H1 (cell line): Measurements from ENCODE around the gene HMGXB3. TPM values are rescaled to one million over a fixed set of nuclear protein-coding genes. Genes with fewer than 3 reads are reported as not detected.

ENCODE experiments used
- CTCF ChIA-PET: fragments of 300-600 bp; sonication (Branson Sonifier 250); formaldehyde crosslinking; loops from one replicate; lab custom pipeline; 2021; ENCODE audit not compliant: partially characterized antibody; lab: Charles Lee
- POLR2A ChIA-PET: fragments of 300-600 bp; sonication (Branson Sonifier 250); formaldehyde crosslinking; loops from one replicate; lab custom pipeline; 2021; ENCODE audit warnings: inconsistent platforms; ENCODE audit not compliant: partially characterized antibody; lab: Charles Lee
- DNase-seq, 2 experiments: peaks; one replicate each; pipeline versions ENCODE4 v3.0.0 to v3.0.0-alpha.2; 2010 to 2022; ENCODE audit warnings: low spot score in 2 of 2, low read depth in 1 of 2, mixed read lengths in 1 of 2
- FAIRE-seq: peaks from 2 replicates; lab custom pipeline; 2011; peaks lifted over from hg19 to GRCh38; lab: Jason Lieb, UNC
- H2AFZ ChIP-seq: 2 replicates; pipeline ENCODE4 v1.8.1; 2012; ENCODE audit warnings: low read length, inconsistent platforms
- H2AK5ac ChIP-seq: 2 replicates; pipeline ENCODE4 v1.6.1; 2013; ENCODE audit warnings: low read depth, low read length
- H2BK120ac ChIP-seq: replicated peaks from 2 replicates; pipeline ENCODE3; 2013; ENCODE audit warnings: low read depth, low read length, inconsistent platforms
- H2BK12ac ChIP-seq: 2 replicates; pipeline ENCODE4 v1.6.1; 2013; ENCODE audit warnings: low read depth, low read length
- H2BK15ac ChIP-seq: 2 replicates; pipeline ENCODE4 v1.6.1; 2013; ENCODE audit warnings: low read length
- H2BK20ac ChIP-seq: 2 replicates; pipeline ENCODE4 v1.6.1; 2013; ENCODE audit warnings: low read length
- H2BK5ac ChIP-seq: 2 replicates; pipeline ENCODE4 v1.6.1; 2013; ENCODE audit warnings: low read depth, low read length
- H3K14ac ChIP-seq: 2 replicates; pipeline ENCODE4 v1.6.1; 2013; ENCODE audit warnings: inconsistent platforms; ENCODE audit not compliant: insufficient read length
- H3K18ac ChIP-seq: 2 replicates; pipeline ENCODE4 v1.6.1; 2013; ENCODE audit warnings: low read length; ENCODE audit errors: extremely low read depth
- H3K23ac ChIP-seq: 2 replicates; pipeline ENCODE4 v1.6.1; 2013; ENCODE audit warnings: inconsistent platforms; ENCODE audit not compliant: insufficient read length
- H3K23me2 ChIP-seq: 2 replicates; pipeline ENCODE4 v1.6.1; 2013; ENCODE audit warnings: low read depth, low read length
- H3K27ac ChIP-seq: 2 replicates; pipeline ENCODE4 v1.6.1; 2011; ENCODE audit warnings: low read depth, low read length, inconsistent platforms
- H3K27me3 ChIP-seq, 4 experiments: replicated peaks in 1 of 4; 1 replicate in 1 of 4; 2 replicates in 3 of 4; pipeline versions ENCODE4 v1.6.1 to v1.8.1; 2011 to 2013; ENCODE audit warnings: low read length in 3 of 4, mild to moderate bottlenecking in 3 of 4, inconsistent platforms in 2 of 4, mixed read lengths in 2 of 4, moderate library complexity in 1 of 4; ENCODE audit not compliant: control insufficient read depth in 3 of 4, insufficient read depth in 3 of 4; ENCODE audit errors: extremely low read depth in 1 of 4
- H3K36me3 ChIP-seq, 4 experiments: 2 replicates each; pipeline versions ENCODE4 v1.6.1 to v1.8.1; 2011 to 2013; ENCODE audit warnings: mild to moderate bottlenecking in 4 of 4, low read length in 3 of 4, moderate library complexity in 2 of 4, control low read depth in 1 of 4, inconsistent platforms in 1 of 4; ENCODE audit not compliant: insufficient read depth in 4 of 4, control insufficient read depth in 2 of 4
- H3K4ac ChIP-seq: replicated peaks from 2 replicates; pipeline ENCODE3; 2013; ENCODE audit warnings: low read length, low read depth, mixed read lengths, inconsistent platforms; ENCODE audit not compliant: insufficient read length
- H3K4me1 ChIP-seq, 4 experiments: replicated peaks in 1 of 4; 1 replicate in 1 of 4; 2 replicates in 3 of 4; pipeline versions ENCODE4 v1.6.1 to v1.8.1; 2011 to 2013; ENCODE audit warnings: low read length in 3 of 4, inconsistent platforms in 2 of 4, mixed read lengths in 1 of 4; ENCODE audit not compliant: insufficient read depth in 4 of 4, control insufficient read depth in 3 of 4
- H3K4me2 ChIP-seq, 2 experiments: 2 replicates each; pipeline versions ENCODE4 v1.6.1 to v1.8.1; 2011 to 2013; ENCODE audit warnings: low read depth in 2 of 2, low read length in 2 of 2, control low read depth in 1 of 2, inconsistent platforms in 1 of 2, mild to moderate bottlenecking in 1 of 2; ENCODE audit not compliant: insufficient read depth in 1 of 2
- H3K4me3 ChIP-seq, 4 experiments: fragments of 200-600, 300-600 bp in 1 of 4; sonication (generic), shearing (Covaris generic), sonication (Bioruptor Twin) in 1 of 4; 2 replicates each; pipeline versions ENCODE4 v1.5.1 to v1.8.1; 2011 to 2016; ENCODE audit warnings: low read length in 4 of 4, low read depth in 3 of 4, control low read depth in 2 of 4, inconsistent platforms in 2 of 4, mild to moderate bottlenecking in 2 of 4, mixed read lengths in 1 of 4, moderate library complexity in 1 of 4; ENCODE audit not compliant: insufficient read depth in 2 of 4; ENCODE audit errors: extremely low read depth in 1 of 4
- H3K56ac ChIP-seq: replicated peaks from 2 replicates; pipeline ENCODE3; 2013; ENCODE audit warnings: low read depth, mild to moderate bottlenecking, mixed read lengths, low read length, inconsistent platforms; ENCODE audit not compliant: insufficient read length
- H3K79me1 ChIP-seq: 2 replicates; pipeline ENCODE4 v1.6.1; 2013; ENCODE audit warnings: low read depth, low read length, control low read depth
- H3K79me2 ChIP-seq, 2 experiments: 2 replicates each; pipeline versions ENCODE4 v1.6.1 to v1.8.1; 2012 to 2013; ENCODE audit warnings: low read length in 2 of 2, mild to moderate bottlenecking in 2 of 2, inconsistent platforms in 1 of 2; ENCODE audit not compliant: insufficient read depth in 2 of 2, control insufficient read depth in 1 of 2
- H3K9ac ChIP-seq, 4 experiments: replicated peaks in 1 of 4; 1 replicate in 1 of 4; 2 replicates in 3 of 4; pipeline versions ENCODE4 v1.6.1 to v1.8.1; 2011 to 2013; ENCODE audit warnings: low read depth in 3 of 4, low read length in 3 of 4, control low read depth in 2 of 4, mild to moderate bottlenecking in 2 of 4, moderate library complexity in 2 of 4, inconsistent platforms in 1 of 4; ENCODE audit errors: extremely low read depth in 1 of 4
- H3K9me3 ChIP-seq, 2 experiments: 2 replicates each; pipeline versions ENCODE4 v1.6.1 to v1.8.1; 2012 to 2013; ENCODE audit warnings: mild to moderate bottlenecking in 2 of 2, moderate library complexity in 2 of 2, control low read depth in 1 of 2, inconsistent platforms in 1 of 2, low read depth in 1 of 2, low read length in 1 of 2, mixed read lengths in 1 of 2; ENCODE audit not compliant: insufficient read depth in 2 of 2
- H4K20me1 ChIP-seq, 2 experiments: replicated peaks in 1 of 2; 2 replicates each; pipeline versions ENCODE3 to v1.8.1; 2011 to 2013; ENCODE audit warnings: inconsistent platforms in 2 of 2, low read length in 2 of 2, mild to moderate bottlenecking in 1 of 2; ENCODE audit not compliant: insufficient read depth in 2 of 2, control insufficient read depth in 1 of 2
- H4K5ac ChIP-seq: 2 replicates; pipeline ENCODE4 v1.6.1; 2013; ENCODE audit warnings: low read length, low read depth, mixed read lengths, inconsistent platforms; ENCODE audit not compliant: insufficient read length
- H4K8ac ChIP-seq: 2 replicates; pipeline ENCODE4 v1.8.0; 2013; ENCODE audit warnings: mild to moderate bottlenecking, moderate library complexity, low read length, inconsistent platforms; ENCODE audit not compliant: insufficient read depth; ENCODE audit errors: extremely low read depth
- H4K91ac ChIP-seq: replicated peaks from 2 replicates; pipeline ENCODE3; 2013; ENCODE audit warnings: low read length, mixed read lengths, inconsistent platforms; ENCODE audit not compliant: insufficient read length
- BRCA1 ChIP-seq: IDR thresholded peaks from 2 replicates; pipeline ENCODE4 v1.6.1; 2012; ENCODE audit warnings: low read depth, low read length, improper control_type of control experiment
- CREB1 ChIP-seq: IDR thresholded peaks from 2 replicates; pipeline ENCODE4 v1.6.1; 2012; ENCODE audit warnings: inconsistent platforms
- GTF2F1 ChIP-seq: IDR thresholded peaks from 2 replicates; pipeline ENCODE4 v1.6.1; 2012; ENCODE audit warnings: low read depth, low read length, improper control_type of control experiment, borderline replicate concordance
- HDAC2 ChIP-seq, 2 experiments: fragments of 300-600 bp in 1 of 2; sonication (generic) in 1 of 2; IDR thresholded peaks; 2 replicates each; pipeline ENCODE4 v1.6.1; 2011 to 2012; ENCODE audit warnings: low read depth in 2 of 2, low read length in 2 of 2, mild to moderate bottlenecking in 2 of 2, moderate library complexity in 2 of 2, borderline replicate concordance in 1 of 2, inconsistent platforms in 1 of 2
- KDM5A ChIP-seq: fragments of 200-600 bp; IDR thresholded peaks from 2 replicates; pipeline ENCODE4 v1.7.1; 2012; ENCODE audit warnings: mild to moderate bottlenecking, low read length, inconsistent platforms, mixed read lengths
- POLR2AphosphoS5 ChIP-seq: IDR thresholded peaks from 2 replicates; pipeline ENCODE4 v1.6.1; 2011; ENCODE audit warnings: low read depth, low read length
- RFX5 ChIP-seq: IDR thresholded peaks from 2 replicates; pipeline ENCODE4 v1.6.1; 2011; ENCODE audit warnings: low read depth, low read length, improper control_type of control experiment, borderline replicate concordance
- SIX5 ChIP-seq: IDR thresholded peaks from 2 replicates; pipeline ENCODE4 v1.6.1; 2011; ENCODE audit warnings: mild to moderate bottlenecking, low read depth, low read length
- SP2 ChIP-seq: IDR thresholded peaks from 2 replicates; pipeline ENCODE4 v1.6.1; 2012; ENCODE audit warnings: mild to moderate bottlenecking, low read length, inconsistent platforms
- TAF1 ChIP-seq: IDR thresholded peaks from 2 replicates; pipeline ENCODE4 v1.6.1; 2011; ENCODE audit warnings: mild to moderate bottlenecking, low read depth, low read length
- WGBS, 2 experiments: shearing (Covaris generic) in 1 of 2; methylation state at CpG; one replicate each; pipeline versions ENCODE4 v1.1.6 to v1.1.7; 2013 to 2015; ENCODE audit warnings: low lambda C conversion rate in 2 of 2, mixed read lengths in 2 of 2, inconsistent platforms in 1 of 2, low coverage in 1 of 2, missing lambda C conversion rate in 1 of 2; ENCODE audit not compliant: insufficient replicate concordance in 2 of 2, insufficient coverage in 1 of 2, insufficient read length in 1 of 2; ENCODE audit errors: extremely low coverage in 1 of 2, missing lambda C conversion rate in 1 of 2; 5-methylcytosine and 5-hydroxymethylcytosine counted together
- polyA plus RNA-seq, 7 experiments: library from polyadenylated mRNA; depleted of rRNA in 3 of 7; stranded (reverse) in 5 of 7; unstranded in 2 of 7; fragments of >200 nt in 5 of 7; fragments of 200-250 nt in 2 of 7; gene quantifications; 1 replicate in 5 of 7; 2 replicates in 1 of 7; 4 replicates in 1 of 7; pipeline versions ENCODE4 v1.2.1 to v1.2.3, GENCODE V29; 2011 to 2013; ENCODE audit warnings: missing spikeins in 2 of 7, mixed read lengths in 2 of 7
- total RNA-seq: library from RNA; stranded (reverse); fragmentation: NEBNext Ultra II Directional; extraction: Animal tissue kit (Norgen Biotek cat#: 25700); gene quantifications from 2 replicates; pipeline ENCODE4 v1.2.1, GENCODE V29; 2021

HMGXB3 gene
- total and polyA plus RNA-seq, 2 of the 8 experiments (the other 6 are each of a cell fraction or from before 2014, with no cell fraction given) = 26.8 to 28.0 TPM

- Histone ChIP-seq H3K4me1 (peaks cover 0 to 8% (median 5%) of the 10 kb centered on the region in 4 experiments; a peak in 4 of 7 replicates), H3K79me2 (no peaks in the 10 kb centered on the region), H3K9me3 (no peaks in the 10 kb centered on the region), H3K4ac (peak within 1 kb of the TSS; percentile 27), H4K8ac (peak within 1 kb of the TSS; percentile 68; the same call in 1 of the 2 replicates), H3K4me2 (peak within 1 kb of the TSS; percentile 71 to 95), H3K4me3 (peak within 1 kb of the TSS; percentile 72 to 87 (median 80)), H4K91ac (peak within 1 kb of the TSS; percentile 47), H4K20me1 (peaks cover 0 to 2% of the 10 kb centered on the region in 2 experiments), H3K79me1 (no peaks in the 10 kb centered on the region), H3K27ac (peak within 1 kb of the TSS; percentile 26; the same call in 1 of the 2 replicates), H2BK120ac (no peak within 1 kb of the TSS), H2BK5ac (peak within 1 kb of the TSS; percentile 66), H3K23ac (no peak within 1 kb of the TSS), H3K18ac (no peak within 1 kb of the TSS; the same call in 1 of the 2 replicates), H3K27me3 (peaks cover 0 to 5% (median 1%) of the 10 kb centered on the region in 4 experiments; a peak in 3 of 7 replicates), H2BK15ac (peak within 1 kb of the TSS; percentile 29; the same call in 1 of the 2 replicates), H2AFZ (peak within 1 kb of the TSS; percentile 59), H3K14ac (no peak within 1 kb of the TSS), H2BK20ac (no peak within 1 kb of the TSS), H2BK12ac (0 out of 2 replicates have a peak within 1 kb of the TSS, but pooled peaks have one; percentile 27), H2AK5ac (no peak within 1 kb of the TSS), H3K56ac (peak within 1 kb of the TSS; percentile 88), H3K9ac (peak within 1 kb of the TSS in 3 of 4 experiments; percentile 51 to 60 (median 58); a peak in 6 of 7 replicates), H3K36me3 (no peaks in the 10 kb centered on the region), H3K23me2 (peaks cover 9% of the 10 kb centered on the region), H4K5ac (peak within 1 kb of the TSS; percentile 25)
- FAIRE-seq = no peak
- ChIA-PET POLR2A (interaction anchor here (0.7 to 1.7 kb wide), 5 partner anchors 10 to 124 kb away, joined by 3 to 4 read pairs (median 3); no protein-coding TSS in a partner anchor), CTCF (interaction anchor here (0.5 to 8.5 kb wide), 22 partner anchors 9 to 1562 kb away, joined by 3 to 112 read pairs (median 4); partner anchors contain the start of genes PDE6A and TIGD6)
- DNase-seq = peak; percentile 92 to 94
- WGBS, 2 experiments = 0% methylated on average over 58 of the region's 84 CpGs; no CpG with 5 or more reads in 1 of the 2 experiments
- peak; percentile 58; the same call in 1 of the 2 replicates for TF ChIP-seq CREB1
- TF ChIP-seq SIX5 = no peak
- peak; percentile 78 for TF ChIP-seq SP2
- peak; percentile 89 for TF ChIP-seq TAF1
- TF ChIP-seq RFX5 = no peak
- no peak for TF ChIP-seq KDM5A
- TF ChIP-seq BRCA1 = no peak
- TF ChIP-seq HDAC2 (IDR thresholded peaks at IDR 0.05; ENCODE audit: borderline replicate concordance in 1 of 2, low read depth in 2 of 2, low read length in 2 of 2) = peak in 1 of 2 experiments; percentile 15; a peak in 1 of 4 replicates
- TF ChIP-seq POLR2AphosphoS5 = peak; percentile 92
- TF ChIP-seq GTF2F1 = 0 out of 2 replicates have a peak, but pooled peaks have one; percentile 19
These were observed 40.0 kb upstream of the HMGXB3 start, which contains the start of gene SLC26A2 for GRCh38 chr5:149960272-149961185. TSS of gene SLC26A2 (plus strand) at chr5:149960758. CDS start at chr5:149977653, 16,895 bp downstream.
